Progenitor cell of endocrine pancreas (in vitro differentiated cells): Measurements from ENCODE around the gene CADM1. TPM values are rescaled to one million over a fixed set of nuclear protein-coding genes. Genes with fewer than 3 reads are reported as not detected.

Experiments
- DNase-seq: peaks from one replicate; pipeline ENCODE4 v3.0.0; 2021; ENCODE audit warnings: low spot score; ENCODE audit not compliant: unreplicated experiment
- H3K27ac Mint-ChIP-seq: 2 replicates; pipeline ENCODE4 v1.8.0; 2021; ENCODE audit warnings: mild to moderate bottlenecking, moderate library complexity, mixed read lengths
- H3K27me3 Mint-ChIP-seq: 2 replicates; pipeline ENCODE4 v1.8.0; 2021; ENCODE audit warnings: mixed read lengths
- H3K36me3 Mint-ChIP-seq: 2 replicates; pipeline ENCODE4 v1.8.0; 2022; ENCODE audit warnings: mixed read lengths; ENCODE audit not compliant: insufficient read depth
- H3K4me1 Mint-ChIP-seq: 2 replicates; pipeline ENCODE4 v1.8.0; 2021; ENCODE audit warnings: low read depth, mixed read lengths
- H3K4me3 Mint-ChIP-seq: 2 replicates; pipeline ENCODE4 v1.8.0; 2021; ENCODE audit warnings: low read depth, mild to moderate bottlenecking, moderate library complexity, mixed read lengths
- H3K9me3 Mint-ChIP-seq: 2 replicates; pipeline ENCODE4 v1.8.0; 2021; ENCODE audit warnings: low read depth, mixed read lengths
- total RNA-seq: library from RNA; stranded (reverse); gene quantifications from 2 replicates; pipeline ENCODE4 v1.2.1, GENCODE V29; 2021
- TF ChIP-seq, protein P1 (sequence below): fragments of 200-600 bp; sonication (generic); IDR thresholded peaks from one replicate; pipeline ENCODE4 v1.5.0; 2021; ENCODE audit warnings: antibody characterized with exemption, mild to moderate bottlenecking; ENCODE audit not compliant: unreplicated experiment

Gene CADM1
- total RNA-seq, 1 donor from 2014 or later = 147 TPM

DNA sequence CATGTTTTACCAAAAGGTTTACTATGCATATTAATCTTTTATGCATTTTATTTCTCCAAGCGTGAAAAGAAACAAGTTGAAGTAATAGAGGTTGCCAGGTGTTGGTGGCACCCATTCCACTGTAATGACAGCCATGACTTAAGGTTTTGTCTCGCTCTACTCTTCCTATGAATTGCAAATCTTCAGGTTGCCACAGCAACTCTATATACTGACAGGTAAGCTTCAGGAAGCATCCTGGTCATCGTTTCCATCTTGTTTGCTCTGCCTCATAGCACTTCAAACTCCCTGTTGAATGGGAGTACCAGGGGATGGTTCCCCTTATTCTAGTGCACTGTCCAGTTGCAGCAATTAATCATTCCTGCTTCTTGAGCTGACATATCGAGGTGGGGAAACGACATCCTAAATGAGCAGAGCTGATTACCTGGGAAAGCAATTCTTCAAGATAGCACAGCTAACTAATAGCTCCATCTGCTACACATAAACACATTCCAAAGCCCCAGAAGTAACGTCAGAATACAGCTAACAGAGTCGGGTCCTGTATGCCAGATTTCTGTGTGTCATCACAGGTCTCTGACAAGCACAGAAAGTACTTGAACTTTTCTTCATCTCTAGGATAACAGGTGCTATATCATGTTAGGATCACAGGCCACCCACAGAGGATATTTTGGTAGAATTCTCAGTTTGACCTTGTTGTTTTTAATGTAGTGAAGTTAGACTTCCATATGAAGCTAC lies 80.3 kb downstream of the CADM1 start:
- DNase-seq = no peak
- H3K27me3 Mint-ChIP-seq = no peaks in the 10 kb centered on the region
- no peak overlapping the region for H3K27ac Mint-ChIP-seq
- H3K9me3 Mint-ChIP-seq = no peaks in the 10 kb centered on the region
- no peak overlapping the region for H3K4me3 Mint-ChIP-seq
- peaks cover 11% of the 10 kb centered on the region for H3K4me1 Mint-ChIP-seq
- TF ChIP-seq, protein P1, sequence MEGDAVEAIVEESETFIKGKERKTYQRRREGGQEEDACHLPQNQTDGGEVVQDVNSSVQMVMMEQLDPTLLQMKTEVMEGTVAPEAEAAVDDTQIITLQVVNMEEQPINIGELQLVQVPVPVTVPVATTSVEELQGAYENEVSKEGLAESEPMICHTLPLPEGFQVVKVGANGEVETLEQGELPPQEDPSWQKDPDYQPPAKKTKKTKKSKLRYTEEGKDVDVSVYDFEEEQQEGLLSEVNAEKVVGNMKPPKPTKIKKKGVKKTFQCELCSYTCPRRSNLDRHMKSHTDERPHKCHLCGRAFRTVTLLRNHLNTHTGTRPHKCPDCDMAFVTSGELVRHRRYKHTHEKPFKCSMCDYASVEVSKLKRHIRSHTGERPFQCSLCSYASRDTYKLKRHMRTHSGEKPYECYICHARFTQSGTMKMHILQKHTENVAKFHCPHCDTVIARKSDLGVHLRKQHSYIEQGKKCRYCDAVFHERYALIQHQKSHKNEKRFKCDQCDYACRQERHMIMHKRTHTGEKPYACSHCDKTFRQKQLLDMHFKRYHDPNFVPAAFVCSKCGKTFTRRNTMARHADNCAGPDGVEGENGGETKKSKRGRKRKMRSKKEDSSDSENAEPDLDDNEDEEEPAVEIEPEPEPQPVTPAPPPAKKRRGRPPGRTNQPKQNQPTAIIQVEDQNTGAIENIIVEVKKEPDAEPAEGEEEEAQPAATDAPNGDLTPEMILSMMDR = no peak
- H3K36me3 Mint-ChIP-seq = no peaks in the 10 kb centered on the region

DNA sequence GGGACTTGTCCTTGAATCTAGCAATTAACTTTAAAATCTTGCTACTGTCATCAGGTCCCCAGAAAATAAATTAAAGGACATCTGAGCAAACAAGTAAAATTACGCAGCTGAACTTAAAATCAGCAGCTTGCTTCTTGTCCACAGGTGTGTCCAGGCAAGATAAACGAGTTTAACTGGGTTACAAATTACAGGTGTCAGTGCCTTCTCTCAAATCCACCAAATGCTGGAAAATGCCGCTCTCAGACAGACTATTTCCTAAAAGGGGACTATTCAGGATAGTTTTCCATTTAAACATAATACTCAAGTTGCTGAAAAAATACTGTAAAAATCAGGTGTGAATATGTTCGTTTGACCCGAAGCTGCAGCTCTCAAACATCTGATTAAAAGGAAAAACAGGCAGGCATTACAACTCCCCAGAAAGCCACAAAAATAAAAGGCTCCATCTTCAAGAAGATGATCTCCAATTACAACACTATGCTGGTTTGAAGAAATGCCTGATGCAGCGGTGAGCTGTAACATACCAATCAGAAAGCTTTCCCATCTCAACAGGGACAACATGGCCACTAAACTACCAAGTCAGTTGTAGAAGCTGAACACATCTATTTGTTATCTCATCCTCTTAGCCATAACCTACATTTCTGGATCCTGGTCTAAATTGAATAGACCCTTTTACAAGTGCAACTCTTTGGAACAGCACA lies 82.1 kb downstream of the CADM1 start:
- no peaks in the 10 kb centered on the region for H3K9me3 Mint-ChIP-seq
- H3K4me1 Mint-ChIP-seq = peaks cover 11% of the 10 kb centered on the region
- TF ChIP-seq, protein P1 = no peak
- H3K36me3 Mint-ChIP-seq = no peaks in the 10 kb centered on the region
- no peaks in the 10 kb centered on the region for H3K27me3 Mint-ChIP-seq
- no peak overlapping the region for H3K4me3 Mint-ChIP-seq
- DNase-seq = no peak
- no peak overlapping the region for H3K27ac Mint-ChIP-seq

DNA sequence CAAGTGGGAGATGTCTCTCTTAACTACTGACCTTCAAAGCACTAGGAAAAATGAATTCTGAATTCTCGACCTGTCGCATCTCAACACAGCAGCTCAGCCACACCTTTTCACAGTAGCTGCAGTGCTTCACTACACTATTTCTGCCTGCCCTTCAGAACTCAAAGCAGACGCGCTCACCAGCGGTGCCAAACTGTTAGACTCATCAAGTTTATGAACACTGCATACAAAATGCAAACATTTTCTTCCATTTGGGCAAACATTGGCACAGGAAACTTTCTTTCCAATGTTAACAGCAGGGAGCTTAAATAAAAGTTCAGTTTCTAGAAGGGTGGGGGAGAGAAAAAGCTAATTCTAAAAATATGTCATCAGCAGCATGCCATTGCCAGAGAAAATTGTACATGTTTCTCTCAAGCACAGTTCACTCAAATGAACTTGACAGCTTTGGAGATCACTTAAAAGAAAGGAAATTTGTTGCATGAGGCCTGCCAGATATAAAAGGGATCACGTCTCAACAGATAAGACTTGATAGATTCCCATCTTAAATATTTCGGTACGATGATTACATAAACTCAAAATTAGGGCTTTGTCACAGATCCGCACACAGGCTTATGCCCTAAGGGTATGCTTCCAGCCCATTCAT lies 82.7 kb downstream of the CADM1 start:
- Mint-ChIP-seq H3K4me3 (no peak overlapping the region), H3K9me3 (no peaks in the 10 kb centered on the region), H3K27ac (no peak overlapping the region), H3K27me3 (no peaks in the 10 kb centered on the region), H3K36me3 (no peaks in the 10 kb centered on the region), H3K4me1 (peaks cover 13% of the 10 kb centered on the region)
- no peak for DNase-seq
- TF ChIP-seq, protein P1 = no peak

DNA sequence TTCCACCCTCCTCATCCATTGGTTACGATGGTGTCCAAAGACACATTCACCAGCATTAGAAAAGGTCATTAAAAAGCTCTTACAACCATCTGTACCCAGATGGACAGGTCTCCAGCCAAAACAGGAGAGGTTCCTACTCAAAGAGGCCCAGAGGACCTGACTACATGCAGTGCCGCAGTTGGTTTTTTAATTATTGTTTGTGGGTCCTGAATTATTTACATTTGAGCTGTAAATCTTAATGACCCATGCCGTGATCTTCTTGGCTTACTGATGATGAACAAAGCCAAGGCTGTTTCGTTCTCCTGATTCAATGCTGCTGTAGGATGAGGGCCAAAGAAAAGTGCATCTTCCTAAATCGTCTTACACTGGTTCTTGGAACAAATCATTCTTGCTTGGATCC lies 83.7 kb downstream of the CADM1 start:
- no peaks in the 10 kb centered on the region for H3K9me3 Mint-ChIP-seq
- H3K4me1 Mint-ChIP-seq = peaks cover 20% of the 10 kb centered on the region
- no peak for DNase-seq
- no peak overlapping the region for H3K4me3 Mint-ChIP-seq
- no peaks in the 10 kb centered on the region for H3K27me3 Mint-ChIP-seq
- no peak overlapping the region for H3K27ac Mint-ChIP-seq
- TF ChIP-seq, protein P1 = no peak
- no peaks in the 10 kb centered on the region for H3K36me3 Mint-ChIP-seq

DNA sequence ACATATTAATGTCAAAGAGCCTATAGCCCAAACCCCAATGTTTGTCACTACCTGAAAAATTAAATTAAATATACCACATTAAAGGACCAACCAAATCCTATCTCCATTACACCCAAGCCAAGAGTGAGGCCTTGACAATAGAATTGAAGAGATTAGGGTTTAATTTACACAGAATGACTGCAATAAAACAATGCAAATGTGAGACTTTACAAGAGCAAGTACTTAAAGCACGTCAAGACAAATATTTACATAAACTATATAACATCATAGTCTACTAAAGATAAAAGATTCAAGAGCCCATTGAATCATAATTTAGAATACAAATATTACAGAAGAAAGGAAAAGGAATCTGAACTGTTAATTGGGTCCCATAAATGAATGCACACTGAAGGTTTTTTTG lies 85.6 kb downstream of the CADM1 start:
- no peaks in the 10 kb centered on the region for H3K27me3 Mint-ChIP-seq
- DNase-seq = no peak
- TF ChIP-seq, protein P1 = no peak
- no peaks in the 10 kb centered on the region for H3K36me3 Mint-ChIP-seq
- no peak overlapping the region for H3K27ac Mint-ChIP-seq
- no peak overlapping the region for H3K4me3 Mint-ChIP-seq
- H3K4me1 Mint-ChIP-seq = peaks cover 23% of the 10 kb centered on the region
- H3K9me3 Mint-ChIP-seq = no peaks in the 10 kb centered on the region
